ENCODE results near the gene PDZD2. TPM values are rescaled to one million over a fixed set of nuclear protein-coding genes. Genes with fewer than 3 reads are reported as not detected.

PDZD2 gene
- polyA plus RNA-seq, 3 donors: 0.10 TPM; not detected in 2

DNA sequence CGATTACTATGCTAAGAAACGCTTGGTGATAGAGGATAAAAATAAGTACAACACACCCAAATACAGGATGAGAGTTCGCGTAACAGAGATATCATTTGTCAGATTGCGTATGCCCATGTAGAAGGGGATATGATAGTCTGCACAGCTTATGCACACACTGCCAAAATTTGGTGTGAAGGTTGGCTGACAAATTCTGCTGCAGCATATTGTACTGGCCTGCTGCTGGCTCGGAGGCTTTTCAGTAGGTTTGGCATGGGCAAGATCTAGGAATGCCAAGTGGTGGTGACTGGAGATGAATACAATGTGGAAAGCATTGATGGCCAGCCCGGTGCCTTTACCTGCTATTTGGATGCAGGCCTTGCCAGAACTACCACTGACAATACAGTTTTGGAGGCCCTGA lies 208.4 kb downstream of the PDZD2 start:
- Mint-ChIP-seq H3K9me3 (peaks cover 0 to under 1% (median 0%) of the 10 kb centered on the region in 7 donors), H3K36me3 (no peaks in the 10 kb centered on the region), H3K4me1 (no peaks in the 10 kb centered on the region), H3K27me3 (ENCODE audit: low read depth in 3 of 3) (peaks cover 2 to 8% (median 2%) of the 10 kb centered on the region in 3 donors), H3K27ac (no peak overlapping the region), H3K4me3 (no peak overlapping the region)
- H3K4me2 ChIP-seq (replicated peaks; ENCODE audit: extremely low read depth, low read length, poor library complexity, severe bottlenecking): no peak overlapping the region
- no peak overlapping the region for H3K27ac ChIP-seq (ENCODE audit: low read depth in 1 of 2, low read length in 2 of 2)
- no peak for TF ChIP-seq CTCF (IDR thresholded peaks at IDR 0.05)
- WGBS (ENCODE audit: insufficient coverage): 62% methylated on average over 3 of the region's 7 CpGs
- H3K4me1 ChIP-seq (ENCODE audit: control insufficient read depth in 1 of 2, insufficient read depth in 2 of 2, low read length in 2 of 2): no peaks in the 10 kb centered on the region
- no peak overlapping the region for H3K4me3 ChIP-seq (replicated peaks in 1 of 3; ENCODE audit: low read depth in 2 of 3, low read length in 3 of 3)
- H3K36me3 ChIP-seq (replicated peaks in 1 of 2; ENCODE audit: control insufficient read depth in 1 of 2, insufficient read depth in 2 of 2, low read length in 2 of 2): no peaks in the 10 kb centered on the region
- H3K79me2 ChIP-seq (ENCODE audit: insufficient read depth, low read length): no peaks in the 10 kb centered on the region
- no peak overlapping the region for H3K9ac ChIP-seq (ENCODE audit: insufficient read depth, low read length, poor library complexity, severe bottlenecking)
- no peak for DNase-seq
- no peaks in the 10 kb centered on the region for H3K9me3 ChIP-seq (replicated peaks in 1 of 2; ENCODE audit: control insufficient read depth in 1 of 2, insufficient read depth in 1 of 2, low read length in 2 of 2)
- H4K20me1 ChIP-seq (ENCODE audit: insufficient read depth, low read length): no peaks in the 10 kb centered on the region
- no peaks in the 10 kb centered on the region for H3K27me3 ChIP-seq (ENCODE audit: control insufficient read depth in 2 of 2, insufficient read depth in 2 of 2, low read length in 2 of 2)
- intact Hi-C loops (cut with micrococcal nuclease): no loop called here
- no peak overlapping the region for H2AFZ ChIP-seq (ENCODE audit: insufficient read depth, low read depth, low read length, poor library complexity, severe bottlenecking)

- no peaks in the 10 kb centered on the region for H4K20me1 ChIP-seq (ENCODE audit: insufficient read depth, low read length)
- TF ChIP-seq CTCF (IDR thresholded peaks at IDR 0.05): no peak
- peaks cover 15 to 18% of the 10 kb centered on the region in 2 donors for H3K4me1 ChIP-seq (ENCODE audit: control insufficient read depth in 1 of 2, insufficient read depth in 2 of 2, low read length in 2 of 2)
- peaks cover 2 to 5% of the 10 kb centered on the region in 2 donors for H3K9me3 ChIP-seq (replicated peaks in 1 of 2; ENCODE audit: control insufficient read depth in 1 of 2, insufficient read depth in 1 of 2, low read length in 2 of 2)
- H3K9me3 Mint-ChIP-seq: peaks cover 0 to 10% (median 3%) of the 10 kb centered on the region in 7 donors
- no peaks in the 10 kb centered on the region for H3K79me2 ChIP-seq (ENCODE audit: insufficient read depth, low read length)
- H3K4me1 Mint-ChIP-seq: peaks cover 18% of the 10 kb centered on the region
- no CpG with 5 or more reads among the region's 4 CpGs for WGBS (ENCODE audit: insufficient coverage)
- intact Hi-C loops (cut with micrococcal nuclease): no loop called here
- H3K27me3 ChIP-seq (ENCODE audit: control insufficient read depth in 2 of 2, insufficient read depth in 2 of 2, low read length in 2 of 2): peaks cover 20 to 34% of the 10 kb centered on the region in 2 donors
- no peak overlapping the region for H3K4me2 ChIP-seq (replicated peaks; ENCODE audit: extremely low read depth, low read length, poor library complexity, severe bottlenecking)
- no peak overlapping the region for H3K4me3 Mint-ChIP-seq
- H3K36me3 Mint-ChIP-seq: no peaks in the 10 kb centered on the region
- no peak overlapping the region for H3K27ac ChIP-seq (ENCODE audit: low read depth in 1 of 2, low read length in 2 of 2)
- H3K27ac Mint-ChIP-seq: no peak overlapping the region
- peaks cover 25 to 40% (median 36%) of the 10 kb centered on the region in 3 donors for H3K27me3 Mint-ChIP-seq (ENCODE audit: low read depth in 3 of 3)
- no peak overlapping the region for H3K9ac ChIP-seq (ENCODE audit: insufficient read depth, low read length, poor library complexity, severe bottlenecking)
- DNase-seq: no peak
- no peak overlapping the region for H3K4me3 ChIP-seq (replicated peaks in 1 of 3; ENCODE audit: low read depth in 2 of 3, low read length in 3 of 3)
- H3K36me3 ChIP-seq (replicated peaks in 1 of 2; ENCODE audit: control insufficient read depth in 1 of 2, insufficient read depth in 2 of 2, low read length in 2 of 2): no peaks in the 10 kb centered on the region
- H2AFZ ChIP-seq (ENCODE audit: insufficient read depth, low read depth, low read length, poor library complexity, severe bottlenecking): no peak overlapping the region
These were observed 212.2 kb downstream of the PDZD2 start for GRCh38 chr5:31850981-31851689.

All from CD14-positive monocyte (primary cell).